Right lung (tissue), 5 donors: ENCODE measurements around the gene SLX4IP. TPM values are rescaled to one million over a fixed set of nuclear protein-coding genes. Genes with fewer than 3 reads are reported as not detected.

Experiments used
- DNase-seq, 2 donors: peaks; one replicate each; pipeline ENCODE4 v3.0.0-alpha.2; 2013
- polyA plus RNA-seq, 5 donors: library from polyadenylated mRNA; unstranded; fragments of 120-200 nt; gene quantifications; one replicate each; pipeline versions ENCODE4 v1.2.1 to v1.2.3, GENCODE V29; 2013; ENCODE audit warnings: inconsistent platforms in 1 of 5, low replicate concordance in 1 of 5; ENCODE audit not compliant: insufficient read length in 5 of 5, insufficient read depth in 1 of 5

SLX4IP gene
- polyA plus RNA-seq, 5 donors = 8.2 to 10.6 (median 9.7) TPM

DNA sequence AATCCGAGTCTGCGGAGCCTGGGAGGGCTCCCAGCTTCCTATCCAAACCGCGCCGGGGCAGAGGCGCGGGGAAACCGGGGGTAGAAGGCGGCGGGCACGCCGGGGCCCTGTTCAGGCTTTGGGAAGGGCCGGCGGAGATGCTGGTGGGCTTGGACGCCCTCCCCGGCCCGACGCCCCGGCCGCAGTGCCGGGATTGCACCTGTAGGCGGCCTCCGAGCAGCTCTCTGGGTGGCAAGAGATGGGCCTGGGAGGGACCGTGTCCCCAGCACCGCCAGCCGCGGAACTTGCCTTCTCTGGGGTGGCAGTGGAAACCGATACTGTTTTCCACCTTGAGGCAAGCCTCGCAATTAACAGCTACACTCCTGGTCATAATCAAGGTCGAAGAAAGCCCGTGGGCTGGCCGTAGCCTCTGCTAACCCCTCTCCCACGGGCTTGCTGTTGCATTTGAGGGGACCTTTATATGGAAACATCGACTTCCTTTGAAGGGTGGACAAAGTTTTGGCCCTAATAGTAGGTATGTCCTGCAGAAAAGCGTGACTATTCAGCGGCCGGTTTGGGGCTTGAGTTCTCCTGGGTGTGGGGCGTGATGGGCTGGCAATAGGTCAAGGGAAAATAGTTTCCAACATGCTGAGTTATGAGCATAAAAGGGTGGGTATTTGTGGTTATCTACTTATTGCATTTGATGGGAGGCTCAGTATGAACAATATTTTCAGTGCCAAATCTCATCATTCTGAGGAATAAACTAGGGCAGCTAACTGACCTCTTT lies 239.8 kb downstream of the SLX4IP start:
- peak; percentile 78 to 80 for DNase-seq

DNA sequence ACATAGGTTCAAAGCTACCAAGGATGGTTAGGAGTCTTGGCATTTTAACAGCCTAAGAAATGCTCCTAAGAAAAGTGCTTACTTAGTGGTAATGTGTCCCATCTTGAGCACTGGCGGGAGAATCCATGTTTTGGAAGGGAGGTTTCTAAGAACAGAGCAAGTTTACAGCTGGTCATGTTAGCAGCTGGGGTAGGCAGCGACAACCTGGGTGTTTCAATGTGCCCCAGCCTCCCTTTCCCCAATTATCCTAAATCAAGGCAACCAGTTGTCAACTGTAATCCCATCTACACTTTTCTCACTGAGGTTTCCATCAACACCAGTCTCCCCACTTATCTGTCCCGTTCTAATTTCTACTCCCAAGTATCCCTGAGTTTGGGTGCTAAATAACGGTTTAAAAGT lies 240.3 kb downstream of the SLX4IP start:
- no peak for DNase-seq

DNA sequence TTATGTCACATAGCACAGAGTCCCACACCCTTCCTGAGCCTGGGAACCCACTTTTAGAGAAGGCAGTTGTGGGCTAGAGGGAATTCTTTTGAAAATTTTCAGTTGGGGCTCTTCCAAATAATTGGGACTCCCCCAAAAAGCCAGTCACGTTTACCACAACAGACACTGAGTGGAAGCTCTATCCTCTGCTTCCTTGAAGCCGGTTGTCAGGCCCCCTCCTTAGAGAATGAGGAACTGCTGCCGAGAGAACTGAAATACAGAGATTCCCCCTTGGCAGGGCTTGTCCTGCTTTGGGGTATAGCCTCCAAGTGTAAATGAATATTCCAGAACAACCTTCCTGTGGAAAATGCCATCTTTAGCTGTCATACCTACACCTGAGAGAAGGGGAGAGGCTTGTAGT lies 241.4 kb downstream of the SLX4IP start:
- DNase-seq = no peak

Other genes starting within 250 kb of the SLX4IP start
- 10 to 100 TPM in 2 of 5 donors, 1 to 10 TPM in 3; 3.7 to 12.4 (median 7.6) TPM for gene SNAP25, start 216.5 kb upstream of the SLX4IP start, polyA plus RNA-seq
- 10 to 100 TPM; 22.6 to 30.2 (median 28.6) TPM for gene MKKS, start 1.1 kb upstream of the SLX4IP start, polyA plus RNA-seq
- gene JAG1, start 238.7 kb downstream of the SLX4IP start, polyA plus RNA-seq = 10 to 100 TPM; 43.7 to 68.1 (median 52.7) TPM